ENCODE data around the gene CACNA2D4.

DNA sequence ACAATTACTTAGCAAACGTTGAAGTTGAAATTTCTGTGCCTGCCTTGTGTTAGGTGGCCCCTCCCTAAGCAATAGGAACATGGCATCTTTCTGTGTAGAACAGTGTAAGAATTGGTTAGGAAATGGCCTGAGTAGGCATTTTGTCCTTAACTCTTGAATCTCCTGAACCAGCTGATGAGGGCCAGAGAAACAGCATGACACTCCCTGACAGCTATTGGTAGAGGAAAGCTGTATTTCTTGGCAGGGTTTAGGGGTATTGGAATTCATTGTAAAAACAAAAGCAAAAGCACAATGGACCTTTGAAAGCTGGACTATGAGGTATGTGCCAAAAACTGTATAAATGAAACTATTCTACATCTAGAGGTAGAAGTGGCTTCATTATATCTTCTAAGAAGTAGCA is 138.7 kb downstream of the CACNA2D4 start:
- TF ChIP-seq CTCF (IDR thresholded peaks at IDR 0.05; ENCODE audit: insufficient read depth, low read length) (no peak), POLR2AphosphoS5 (IDR thresholded peaks at IDR 0.05; ENCODE audit: low read depth) (no peak), SPI1 (IDR thresholded peaks at IDR 0.05; ENCODE audit: borderline replicate concordance, low read depth) (no peak)
- TF ChIP-seq, protein P1, sequence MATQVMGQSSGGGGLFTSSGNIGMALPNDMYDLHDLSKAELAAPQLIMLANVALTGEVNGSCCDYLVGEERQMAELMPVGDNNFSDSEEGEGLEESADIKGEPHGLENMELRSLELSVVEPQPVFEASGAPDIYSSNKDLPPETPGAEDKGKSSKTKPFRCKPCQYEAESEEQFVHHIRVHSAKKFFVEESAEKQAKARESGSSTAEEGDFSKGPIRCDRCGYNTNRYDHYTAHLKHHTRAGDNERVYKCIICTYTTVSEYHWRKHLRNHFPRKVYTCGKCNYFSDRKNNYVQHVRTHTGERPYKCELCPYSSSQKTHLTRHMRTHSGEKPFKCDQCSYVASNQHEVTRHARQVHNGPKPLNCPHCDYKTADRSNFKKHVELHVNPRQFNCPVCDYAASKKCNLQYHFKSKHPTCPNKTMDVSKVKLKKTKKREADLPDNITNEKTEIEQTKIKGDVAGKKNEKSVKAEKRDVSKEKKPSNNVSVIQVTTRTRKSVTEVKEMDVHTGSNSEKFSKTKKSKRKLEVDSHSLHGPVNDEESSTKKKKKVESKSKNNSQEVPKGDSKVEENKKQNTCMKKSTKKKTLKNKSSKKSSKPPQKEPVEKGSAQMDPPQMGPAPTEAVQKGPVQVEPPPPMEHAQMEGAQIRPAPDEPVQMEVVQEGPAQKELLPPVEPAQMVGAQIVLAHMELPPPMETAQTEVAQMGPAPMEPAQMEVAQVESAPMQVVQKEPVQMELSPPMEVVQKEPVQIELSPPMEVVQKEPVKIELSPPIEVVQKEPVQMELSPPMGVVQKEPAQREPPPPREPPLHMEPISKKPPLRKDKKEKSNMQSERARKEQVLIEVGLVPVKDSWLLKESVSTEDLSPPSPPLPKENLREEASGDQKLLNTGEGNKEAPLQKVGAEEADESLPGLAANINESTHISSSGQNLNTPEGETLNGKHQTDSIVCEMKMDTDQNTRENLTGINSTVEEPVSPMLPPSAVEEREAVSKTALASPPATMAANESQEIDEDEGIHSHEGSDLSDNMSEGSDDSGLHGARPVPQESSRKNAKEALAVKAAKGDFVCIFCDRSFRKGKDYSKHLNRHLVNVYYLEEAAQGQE (IDR thresholded peaks at IDR 0.05; ENCODE audit: insufficient replicate concordance, low read depth), result no peak
